RWPE1 (cell line): Measurements from ENCODE around the gene GOSR2.

ENCODE experiments used
- CTCF ChIA-PET: fragments of 350-600 bp; sonication (Branson Sonifier 250); formaldehyde crosslinking; extraction: SDS; loops from one replicate; lab custom pipeline; 2021; lab: Yijun Ruan, JAX
- POLR2A ChIA-PET: fragments of 400-600 bp; formaldehyde crosslinking; extraction: SDS; loops from one replicate; lab custom pipeline; 2020; ENCODE audit warnings: antibody characterized with exemption; ENCODE audit not compliant: low non-redundant PET; lab: Yijun Ruan, JAX
- DNase-seq: peaks from one replicate; pipeline ENCODE4 v3.0.0; 2012; ENCODE audit warnings: low spot score
- H3K27ac ChIP-seq: fragments of 450-650 bp; 2 replicates; pipeline ENCODE4 v1.5.1; 2017
- TF ChIP-seq, protein P1 (sequence below): fragments of 450-650 bp; conservative IDR thresholded peaks from 2 replicates; pipeline ENCODE4 v1.5.1; 2017; ENCODE audit warnings: low read depth, mild to moderate bottlenecking

GOSR2 gene

DNA sequence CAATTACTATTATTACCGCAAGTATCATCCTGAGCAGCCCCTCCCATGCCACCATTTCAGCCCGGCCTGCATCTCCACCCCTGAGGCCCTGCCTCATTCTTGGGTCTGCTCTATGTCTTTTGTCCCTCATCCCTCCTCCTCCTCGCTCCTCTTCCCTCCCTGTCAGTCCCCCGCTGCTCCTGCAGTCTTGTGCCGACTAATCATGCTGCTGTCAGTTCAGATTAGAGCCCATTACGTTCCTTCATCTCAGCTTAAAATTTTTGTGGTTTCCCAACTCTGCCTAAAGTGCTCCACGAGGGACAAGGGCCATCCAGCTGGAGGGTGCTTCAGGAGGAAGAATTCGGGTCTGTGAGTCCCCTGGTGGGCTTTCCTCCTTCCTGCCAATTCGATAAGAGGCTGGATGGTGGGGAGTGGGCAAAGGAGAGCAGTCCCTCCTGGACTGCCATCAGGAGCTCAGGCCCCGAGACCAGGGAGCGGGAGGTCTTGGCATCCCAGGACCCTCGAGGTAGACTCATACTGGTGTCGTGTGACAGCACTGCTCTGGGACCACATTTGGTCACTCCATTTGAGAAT lies 32.9 kb upstream of the GOSR2 start:
- no peak for DNase-seq
- ChIA-PET POLR2A (no interaction called here), CTCF (no interaction called here)
- TF ChIP-seq, protein P1, sequence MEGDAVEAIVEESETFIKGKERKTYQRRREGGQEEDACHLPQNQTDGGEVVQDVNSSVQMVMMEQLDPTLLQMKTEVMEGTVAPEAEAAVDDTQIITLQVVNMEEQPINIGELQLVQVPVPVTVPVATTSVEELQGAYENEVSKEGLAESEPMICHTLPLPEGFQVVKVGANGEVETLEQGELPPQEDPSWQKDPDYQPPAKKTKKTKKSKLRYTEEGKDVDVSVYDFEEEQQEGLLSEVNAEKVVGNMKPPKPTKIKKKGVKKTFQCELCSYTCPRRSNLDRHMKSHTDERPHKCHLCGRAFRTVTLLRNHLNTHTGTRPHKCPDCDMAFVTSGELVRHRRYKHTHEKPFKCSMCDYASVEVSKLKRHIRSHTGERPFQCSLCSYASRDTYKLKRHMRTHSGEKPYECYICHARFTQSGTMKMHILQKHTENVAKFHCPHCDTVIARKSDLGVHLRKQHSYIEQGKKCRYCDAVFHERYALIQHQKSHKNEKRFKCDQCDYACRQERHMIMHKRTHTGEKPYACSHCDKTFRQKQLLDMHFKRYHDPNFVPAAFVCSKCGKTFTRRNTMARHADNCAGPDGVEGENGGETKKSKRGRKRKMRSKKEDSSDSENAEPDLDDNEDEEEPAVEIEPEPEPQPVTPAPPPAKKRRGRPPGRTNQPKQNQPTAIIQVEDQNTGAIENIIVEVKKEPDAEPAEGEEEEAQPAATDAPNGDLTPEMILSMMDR: no peak
- no peak overlapping the region for H3K27ac ChIP-seq

DNA sequence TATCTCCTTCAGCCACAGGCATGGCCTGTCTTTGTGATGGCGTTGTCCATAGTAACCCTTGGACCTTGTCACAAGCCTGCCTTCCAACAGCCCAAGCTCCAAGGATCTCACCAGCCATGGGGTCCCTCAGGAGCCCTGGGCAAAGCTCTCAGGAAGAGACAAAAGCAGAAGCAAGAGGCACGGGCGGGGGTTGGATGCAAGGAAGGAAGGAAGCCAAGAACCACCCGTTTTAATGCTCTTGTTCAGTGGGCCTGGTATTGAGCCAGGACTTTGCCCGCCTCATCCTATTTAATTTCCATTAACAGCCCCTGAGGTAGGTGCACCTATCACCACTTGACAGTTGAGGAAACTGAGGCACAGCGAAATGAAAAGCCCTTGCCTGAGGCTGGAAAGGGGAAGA lies 32.3 kb upstream of the GOSR2 start:
- no peak overlapping the region for H3K27ac ChIP-seq
- TF ChIP-seq, protein P1: no peak
- no peak for DNase-seq
- ChIA-PET CTCF (no interaction called here), POLR2A (no interaction called here)

DNA sequence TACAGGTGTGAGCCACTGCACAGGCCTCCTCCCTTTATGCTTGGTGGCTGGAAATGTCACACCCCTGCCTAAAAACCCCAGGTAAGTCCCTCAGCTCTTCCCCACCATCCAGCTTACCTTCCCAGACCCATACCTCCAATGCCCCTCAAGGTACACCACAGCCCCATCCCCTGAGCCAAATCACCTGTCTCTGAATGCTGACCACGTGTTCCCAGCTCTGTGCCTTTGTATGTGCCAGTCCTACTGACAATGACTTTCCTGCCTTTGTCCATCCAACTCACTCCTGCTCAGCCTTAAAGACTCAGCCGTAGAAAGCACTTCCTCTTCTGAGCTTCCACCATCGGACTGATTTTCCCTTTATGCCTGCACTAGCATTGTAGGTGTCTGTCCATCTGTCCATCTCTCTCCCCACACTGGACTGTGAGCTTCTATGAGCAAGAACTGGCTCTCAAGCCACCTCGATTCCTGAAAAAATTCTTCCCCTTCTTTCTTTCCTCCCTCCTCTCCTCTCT lies 30.7 kb upstream of the GOSR2 start:
- TF ChIP-seq, protein P1: no peak
- POLR2A ChIA-PET: no interaction called here
- no peak overlapping the region for H3K27ac ChIP-seq
- DNase-seq: no peak
- CTCF ChIA-PET: no interaction called here

DNA sequence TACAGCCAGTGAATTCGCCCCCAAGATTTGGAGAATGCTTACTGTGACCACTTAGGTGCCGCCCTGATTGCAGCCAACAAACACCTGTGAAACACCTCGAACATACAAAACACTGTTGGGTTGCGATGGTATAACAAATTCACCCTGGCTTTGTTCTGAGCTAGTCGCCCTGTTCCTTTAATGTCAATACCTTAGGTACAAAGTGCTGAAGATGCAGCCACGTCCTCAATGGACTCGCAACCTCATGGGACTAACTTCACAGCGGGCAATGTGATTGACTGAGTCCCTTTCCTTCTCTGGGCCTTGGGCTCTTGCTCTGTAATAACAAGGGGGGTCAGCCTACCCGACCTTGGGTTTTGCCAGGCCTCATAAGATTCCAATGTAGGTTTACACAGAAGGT lies 28.9 kb upstream of the GOSR2 start:
- H3K27ac ChIP-seq: no peak overlapping the region
- ChIA-PET POLR2A (no interaction called here), CTCF (interaction anchor here (0.8 to 1.0 kb wide), 2 partner anchors 18 kb away, joined by 3 to 4 read pairs; no protein-coding TSS in a partner anchor)
- DNase-seq: no peak
- TF ChIP-seq, protein P1: no peak

DNA sequence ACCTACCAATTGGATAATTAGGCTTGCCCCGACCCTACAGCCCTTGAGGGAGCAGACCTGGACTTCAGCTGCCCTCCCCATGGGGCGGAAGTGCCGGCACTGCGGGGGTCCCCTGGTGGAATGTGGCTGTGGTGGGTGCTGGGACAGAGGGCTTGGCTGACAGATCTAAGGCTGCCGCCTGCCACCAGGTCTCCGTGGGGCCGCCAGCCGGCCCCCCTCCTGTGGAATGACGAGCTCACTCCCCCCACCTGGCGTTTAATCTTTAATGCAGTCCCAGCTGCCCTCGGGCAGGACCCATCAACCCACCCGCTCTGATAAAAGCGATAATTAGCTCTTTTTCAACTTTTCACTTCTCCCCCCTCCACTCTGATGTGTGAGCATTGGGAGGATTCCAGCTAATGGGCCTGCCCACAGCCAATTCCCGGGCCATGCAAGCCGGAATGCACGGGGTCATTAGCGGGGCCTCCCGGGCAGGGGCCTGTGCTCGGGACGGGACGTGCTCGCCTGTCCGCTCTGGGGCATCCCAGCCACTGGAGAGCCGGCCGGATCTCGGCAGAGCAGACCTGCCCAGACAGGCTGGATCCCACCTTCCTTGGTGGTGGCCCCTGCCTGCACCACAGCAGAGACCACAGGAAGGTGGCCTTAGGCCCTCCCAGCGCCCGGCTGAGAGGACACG lies 28.3 kb upstream of the GOSR2 start:
- H3K27ac ChIP-seq: no peak overlapping the region
- TF ChIP-seq, protein P1: no peak
- ChIA-PET CTCF (interaction anchor here (1.0 kb wide), 1 partner anchor 18 kb away, joined by 4 read pairs; no protein-coding TSS in a partner anchor), POLR2A (no interaction called here)
- no peak for DNase-seq

DNA sequence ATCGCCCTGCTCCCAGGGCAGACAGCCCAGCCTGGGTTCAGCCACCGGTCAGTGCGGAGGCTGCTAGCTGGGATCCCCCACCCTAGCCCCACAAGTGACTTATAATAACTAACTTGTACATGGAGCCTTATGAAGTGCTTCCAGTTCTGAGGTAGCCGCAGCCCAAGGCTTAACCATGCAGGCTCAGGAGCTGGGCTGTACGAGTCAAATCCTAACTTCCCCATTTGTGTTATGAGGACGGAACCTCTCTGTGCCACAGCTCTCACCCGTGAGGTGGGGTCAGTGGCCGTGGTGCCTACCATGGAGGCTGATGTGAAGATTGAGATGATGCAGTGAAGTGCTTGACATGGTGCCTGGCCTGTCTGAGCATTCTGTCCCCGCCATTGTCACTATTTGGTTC lies 27.8 kb upstream of the GOSR2 start:
- POLR2A ChIA-PET: no interaction called here
- DNase-seq: no peak
- no peak overlapping the region for H3K27ac ChIP-seq
- CTCF ChIA-PET: interaction anchor here (1.0 kb wide), 1 partner anchor 19 kb away, joined by 4 read pairs; no protein-coding TSS in a partner anchor
- TF ChIP-seq, protein P1: no peak
